Activated CD8-positive, alpha-beta memory T cell treated with anti-CD3 and anti-CD28 coated beads, Interleukin-2, amount 10 ng/mL, durations not matched to agents 7 days and 5 days (primary cell): Measurements from ENCODE around the gene MSANTD3. TPM values are rescaled to one million over a fixed set of nuclear protein-coding genes. Genes with fewer than 3 reads are reported as not detected.
"Not testable (repeated sequence)": the region's sequence is repeated elsewhere in the genome, so short reads cannot be mapped to it uniquely, and the experiment has no call there.

Source experiments
- ATAC-seq: fragments of 150-1000 bp; cut with Tn5 transposase; one replicate; pipeline ENCODE4 v1.10.0; 2021; ENCODE audit warnings: moderate library complexity
- CTCF ChIA-PET: fragments of 350-600 bp; sonication (Branson Sonifier 250); formaldehyde crosslinking; loops from one replicate; lab custom pipeline; 2021; ENCODE audit warnings: antibody characterized with exemption; lab: Charles Lee
- DNase-seq: peaks from one replicate; pipeline ENCODE4 v3.0.0-alpha.2; 2020
- H3K27ac Mint-ChIP-seq: one replicate; pipeline ENCODE4 v1.8.0; 2021; ENCODE audit warnings: mild to moderate bottlenecking, mixed read lengths
- H3K27me3 Mint-ChIP-seq: one replicate; pipeline ENCODE4 v1.8.0; 2021; ENCODE audit warnings: mixed read lengths
- H3K36me3 Mint-ChIP-seq: one replicate; pipeline ENCODE4 v1.8.0; 2021; ENCODE audit warnings: mild to moderate bottlenecking, mixed read lengths
- H3K4me1 Mint-ChIP-seq: one replicate; pipeline ENCODE4 v1.8.0; 2021; ENCODE audit warnings: mixed read lengths
- H3K4me3 Mint-ChIP-seq: one replicate; pipeline ENCODE4 v1.8.0; 2021; ENCODE audit warnings: mild to moderate bottlenecking, moderate library complexity, mixed read lengths
- H3K9me3 Mint-ChIP-seq: one replicate; pipeline ENCODE4 v1.8.0; 2022; ENCODE audit warnings: low read depth, mixed read lengths
- total RNA-seq, 2 experiments: library from RNA; stranded (reverse); gene quantifications; one replicate each; pipeline ENCODE4 v1.2.3, GENCODE V29; 2021

Gene MSANTD3
- total RNA-seq, 2 experiments from 2014 or later, result 20.5 to 20.9 TPM

DNA sequence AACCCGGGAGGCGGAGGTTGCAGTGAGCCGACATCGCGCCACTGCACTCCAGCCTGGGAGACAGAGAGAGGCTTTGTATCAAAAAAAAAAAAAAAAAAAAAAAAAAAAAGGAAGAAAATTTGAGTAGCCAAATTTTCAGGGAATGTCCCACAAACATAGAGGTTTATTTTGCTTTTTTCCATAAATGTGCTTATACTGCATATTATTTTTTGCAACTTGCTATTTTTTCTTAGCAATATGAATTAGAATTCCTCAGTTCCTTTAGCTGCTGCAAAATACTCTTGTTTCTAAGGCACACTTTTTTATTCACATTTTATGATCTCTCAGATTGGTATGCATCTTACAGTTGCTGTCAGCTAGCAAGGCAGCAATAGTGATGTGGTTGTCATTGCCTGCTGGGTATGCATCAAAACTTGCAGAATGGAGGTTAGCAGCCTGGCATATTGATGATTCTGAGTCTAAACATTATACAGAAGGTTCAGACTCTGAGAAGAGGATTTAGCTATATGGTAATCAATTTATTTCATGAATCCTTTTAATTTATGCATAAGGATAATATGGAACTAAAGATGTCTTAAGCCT lies 13.0 kb upstream of the MSANTD3 start:
- peaks cover 1% of the 10 kb centered on the region for H3K36me3 Mint-ChIP-seq
- no peaks in the 10 kb centered on the region for H3K9me3 Mint-ChIP-seq
- H3K4me3 Mint-ChIP-seq, result no peak overlapping the region
- no peak overlapping the region for H3K27ac Mint-ChIP-seq
- ATAC-seq (no peak), DNase-seq (no peak)
- CTCF ChIA-PET, result interaction anchor here (0.7 to 2.1 kb wide), 4 partner anchors 10 to 295 kb away, joined by 3 to 10 read pairs (median 4); no protein-coding TSS in a partner anchor
- peaks cover 19% of the 10 kb centered on the region for H3K4me1 Mint-ChIP-seq
- peaks cover 31% of the 10 kb centered on the region for H3K27me3 Mint-ChIP-seq

- no peak for ATAC-seq
- peaks cover 42% of the 10 kb centered on the region for H3K27me3 Mint-ChIP-seq
- no peaks in the 10 kb centered on the region for H3K4me1 Mint-ChIP-seq
- no peaks in the 10 kb centered on the region for H3K9me3 Mint-ChIP-seq
- H3K36me3 Mint-ChIP-seq, result peaks cover 1% of the 10 kb centered on the region
- no peak for DNase-seq
- CTCF ChIA-PET, result interaction anchor here (1.0 to 1.5 kb wide), 2 partner anchors 12 to 17 kb away, joined by 4 read pairs; no protein-coding TSS in a partner anchor
- H3K27ac Mint-ChIP-seq, result no peak overlapping the region
- no peak overlapping the region for H3K4me3 Mint-ChIP-seq
Observed at GRCh38 chr9:100417815-100418214, 9.1 kb upstream of the MSANTD3 start.

GRCh38 chr9:100419166-100419565 lies 7.8 kb upstream of the MSANTD3 start:
- CTCF ChIA-PET, result interaction anchor here (1.1 kb wide), 1 partner anchor 17 kb away, joined by 3 read pairs; no protein-coding TSS in a partner anchor
- H3K36me3 Mint-ChIP-seq, result no peaks in the 10 kb centered on the region
- H3K9me3 Mint-ChIP-seq, result no peaks in the 10 kb centered on the region
- no peak overlapping the region for H3K27ac Mint-ChIP-seq
- H3K4me3 Mint-ChIP-seq, result no peak overlapping the region
- H3K27me3 Mint-ChIP-seq, result peaks cover 42% of the 10 kb centered on the region
- no peak for DNase-seq
- ATAC-seq, result no peak
- no peaks in the 10 kb centered on the region for H3K4me1 Mint-ChIP-seq

- H3K4me3 Mint-ChIP-seq, DNase-seq, H3K36me3 Mint-ChIP-seq, CTCF ChIA-PET, H3K4me1 Mint-ChIP-seq, ATAC-seq, H3K9me3 Mint-ChIP-seq, H3K27ac Mint-ChIP-seq: not testable (repeated sequence)
- H3K27me3 Mint-ChIP-seq, result peaks cover 37% of the 10 kb centered on the region
Observed at GRCh38 chr9:100421116-100421515, 5.8 kb upstream of the MSANTD3 start.

GRCh38 chr9:100425758-100426157 lies 1.2 kb upstream of the MSANTD3 start:
- Mint-ChIP-seq H3K4me3 (peak overlapping the region; percentile 84), H3K27ac (no peak overlapping the region)
- no peak for ATAC-seq

GRCh38 chr9:100426189-100426529 lies 784 bp upstream of the MSANTD3 start:
- peaks cover 15% of the 10 kb centered on the region for H3K27me3 Mint-ChIP-seq

More at GRCh38 chr9:100425758-100426157, 1.2 kb upstream of the MSANTD3 start:
- H3K27me3 Mint-ChIP-seq, result peaks cover 15% of the 10 kb centered on the region
- H3K9me3 Mint-ChIP-seq, result no peaks in the 10 kb centered on the region
- CTCF ChIA-PET, result interaction anchor here (0.9 to 2.6 kb wide), 6 partner anchors 12 to 102 kb away, joined by 3 to 15 read pairs (median 5); partner anchors contain the start of gene TEX10
- peaks cover 4% of the 10 kb centered on the region for H3K36me3 Mint-ChIP-seq
- peaks cover 28% of the 10 kb centered on the region for H3K4me1 Mint-ChIP-seq
- DNase-seq, result no peak

DNA sequence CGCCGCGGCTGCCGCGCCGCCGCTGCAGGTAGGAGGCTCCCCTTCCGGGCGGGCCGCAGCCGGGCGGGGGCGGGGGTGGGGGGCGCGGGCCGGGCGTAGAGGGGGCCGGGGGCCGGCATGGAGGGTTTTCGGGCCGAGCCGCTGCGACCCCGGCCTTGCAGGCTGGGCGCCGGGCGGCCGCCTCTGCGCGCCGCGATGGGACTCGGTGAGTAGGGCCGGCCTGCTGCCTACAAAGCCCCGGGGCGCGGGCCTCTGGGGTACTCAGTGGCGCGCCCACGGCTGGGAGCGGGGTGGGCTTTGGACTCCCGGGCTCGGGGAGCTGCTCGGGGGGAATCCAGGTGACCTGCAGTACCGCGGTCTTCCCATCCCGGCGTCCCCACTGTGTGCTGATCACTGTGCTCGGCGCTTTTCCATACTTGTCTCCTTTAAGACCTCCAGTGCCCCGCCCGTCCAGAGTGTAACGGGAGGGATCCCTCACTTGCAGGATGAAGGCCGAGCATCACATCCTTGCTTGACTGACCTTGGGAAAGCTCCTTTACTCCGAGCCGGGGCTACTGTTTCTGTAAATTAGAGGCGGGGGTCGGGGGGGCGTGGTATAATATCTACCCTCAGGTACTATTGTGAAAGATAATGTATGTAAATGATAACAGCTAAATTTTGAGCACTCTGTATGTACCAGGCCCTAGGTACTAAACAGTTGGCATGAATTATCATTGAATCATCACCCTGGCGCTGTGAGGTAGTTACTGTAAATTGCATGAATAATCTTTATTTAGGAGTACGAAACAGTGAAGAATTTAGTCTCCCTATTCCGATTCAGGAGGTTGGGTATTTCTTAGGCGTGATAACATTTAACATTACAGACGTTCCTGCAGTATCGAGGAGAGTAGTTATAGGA lies 672 bp downstream of the MSANTD3 start:
- Mint-ChIP-seq H3K27me3 (peaks cover 6% of the 10 kb centered on the region), H3K4me1 (peaks cover 28% of the 10 kb centered on the region), H3K27ac (peak overlapping the region; percentile 65), H3K36me3 (peaks cover 4% of the 10 kb centered on the region), H3K4me3 (peak overlapping the region; percentile 78), H3K9me3 (no peaks in the 10 kb centered on the region)
- peak; percentile 52 for DNase-seq
- peak; percentile 67 for ATAC-seq
- CTCF ChIA-PET, result interaction anchor here (1.1 to 2.6 kb wide), 4 partner anchors 10 to 104 kb away, joined by 4 to 15 read pairs (median 8); no protein-coding TSS in a partner anchor

More at GRCh38 chr9:100426189-100426529, 784 bp upstream of the MSANTD3 start:
- DNase-seq (no peak), ATAC-seq (no peak)
- Mint-ChIP-seq H3K27ac (peak overlapping the region; percentile 83), H3K4me3 (peak overlapping the region; percentile 84), H3K4me1 (peaks cover 28% of the 10 kb centered on the region), H3K36me3 (peaks cover 4% of the 10 kb centered on the region), H3K9me3 (no peaks in the 10 kb centered on the region)
- CTCF ChIA-PET, result interaction anchor here (0.6 to 2.6 kb wide), 8 partner anchors 9 to 103 kb away, joined by 3 to 15 read pairs (median 4); partner anchors contain the start of gene TEX10

- peaks cover 2% of the 10 kb centered on the region for H3K27me3 Mint-ChIP-seq
- no peak for ATAC-seq
- H3K9me3 Mint-ChIP-seq, result no peaks in the 10 kb centered on the region
- CTCF ChIA-PET, result interaction anchor here (0.5 to 1.3 kb wide), 2 partner anchors 9 to 12 kb away, joined by 3 to 6 read pairs; no protein-coding TSS in a partner anchor
- DNase-seq, result no peak
- no peak overlapping the region for H3K27ac Mint-ChIP-seq
- peaks cover 28% of the 10 kb centered on the region for H3K4me1 Mint-ChIP-seq
- H3K36me3 Mint-ChIP-seq, result peaks cover 5% of the 10 kb centered on the region
- no peak overlapping the region for H3K4me3 Mint-ChIP-seq
Observed at GRCh38 chr9:100428871-100429654, 2.1 kb downstream of the MSANTD3 start.

DNA sequence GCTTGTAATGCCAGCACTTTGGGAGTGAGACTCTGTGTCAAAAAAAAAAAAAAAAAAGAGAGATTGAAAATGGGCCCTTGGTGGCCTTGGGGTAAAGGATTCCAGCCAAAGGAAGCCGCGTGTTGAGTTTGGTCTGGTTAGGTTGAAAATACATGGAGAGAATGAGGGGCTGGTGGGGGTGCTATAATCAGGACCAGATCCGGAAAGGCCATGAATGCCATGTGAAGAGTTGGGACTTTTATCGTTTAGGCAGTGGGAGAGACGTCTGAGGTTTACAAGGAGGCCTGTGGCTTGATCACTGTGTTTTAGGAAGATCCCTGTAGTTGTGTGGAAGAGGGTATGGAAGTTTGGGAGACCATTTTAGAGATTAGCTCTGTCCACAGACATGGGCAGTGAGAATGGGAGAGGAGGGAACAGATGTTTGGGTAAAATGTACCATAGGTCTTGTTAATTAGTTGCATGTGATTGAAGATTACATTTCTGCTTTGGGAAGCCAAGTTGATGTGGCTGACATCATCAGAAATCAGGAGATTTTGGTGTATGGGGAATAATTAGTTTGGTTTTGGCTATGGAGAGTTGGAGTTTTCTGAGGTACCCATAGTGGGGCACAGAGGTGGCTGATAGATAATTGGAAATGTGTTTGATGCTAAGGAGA lies 3.5 kb downstream of the MSANTD3 start:
- H3K4me3 Mint-ChIP-seq, result no peak overlapping the region
- peaks cover 2% of the 10 kb centered on the region for H3K27me3 Mint-ChIP-seq
- CTCF ChIA-PET, result no interaction called here

DNA sequence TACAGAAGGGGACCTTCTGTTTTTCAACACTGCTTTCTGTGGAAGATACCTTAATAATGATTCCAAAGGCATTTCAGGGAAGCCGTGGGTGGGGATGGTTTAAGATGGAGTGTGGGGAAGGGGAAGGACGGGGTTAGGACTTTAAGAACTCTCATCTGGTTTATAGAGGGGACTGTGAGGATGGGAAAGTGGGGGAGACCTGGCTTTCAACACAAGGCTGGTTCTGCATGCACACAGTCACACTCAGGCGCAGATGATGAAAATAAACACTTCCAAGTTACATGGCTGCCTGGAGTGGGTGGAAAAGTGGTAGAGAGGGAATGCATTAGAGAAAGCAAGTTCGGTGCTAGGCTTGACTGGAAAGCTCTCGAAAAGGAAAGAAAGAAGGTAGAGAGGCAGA lies 4.9 kb downstream of the MSANTD3 start:
- no peak for ATAC-seq
- DNase-seq, result no peak
- CTCF ChIA-PET, result no interaction called here
- H3K27ac Mint-ChIP-seq, result no peak overlapping the region
- no peaks in the 10 kb centered on the region for H3K27me3 Mint-ChIP-seq
- H3K4me1 Mint-ChIP-seq, result peaks cover 18% of the 10 kb centered on the region
- no peak overlapping the region for H3K4me3 Mint-ChIP-seq
- peaks cover 5% of the 10 kb centered on the region for H3K36me3 Mint-ChIP-seq
- no peaks in the 10 kb centered on the region for H3K9me3 Mint-ChIP-seq

More for the DNA sequence above, 3.5 kb downstream of the MSANTD3 start:
- H3K4me1 Mint-ChIP-seq, result peaks cover 28% of the 10 kb centered on the region
- ATAC-seq (no peak), DNase-seq (no peak)
- peaks cover 5% of the 10 kb centered on the region for H3K36me3 Mint-ChIP-seq
- no peaks in the 10 kb centered on the region for H3K9me3 Mint-ChIP-seq
- no peak overlapping the region for H3K27ac Mint-ChIP-seq

DNA sequence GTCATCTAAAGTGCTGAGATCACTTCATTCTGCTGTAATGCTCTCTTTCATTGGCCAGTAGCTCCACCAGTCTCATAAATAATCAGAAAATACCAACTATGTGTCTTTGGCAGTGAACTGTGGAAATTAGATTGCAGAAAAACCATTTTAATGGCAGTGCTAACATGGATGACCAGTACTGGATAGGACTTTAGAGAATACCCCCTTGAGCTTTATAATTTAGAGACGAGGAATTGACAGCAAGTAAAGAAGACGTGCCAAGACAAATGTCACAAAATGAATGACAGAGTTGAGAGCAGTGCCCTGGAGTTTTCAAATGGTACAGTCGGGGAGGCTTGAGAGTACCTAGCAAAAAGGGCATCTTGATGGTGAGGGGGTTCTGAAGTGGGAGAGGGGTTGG lies 5.8 kb downstream of the MSANTD3 start:
- H3K36me3 Mint-ChIP-seq, result peaks cover 5% of the 10 kb centered on the region
- CTCF ChIA-PET, result no interaction called here
- H3K9me3 Mint-ChIP-seq, result no peaks in the 10 kb centered on the region
- DNase-seq, result no peak
- no peak for ATAC-seq
- H3K4me3 Mint-ChIP-seq, result no peak overlapping the region
- no peak overlapping the region for H3K27ac Mint-ChIP-seq
- H3K4me1 Mint-ChIP-seq, result peaks cover 17% of the 10 kb centered on the region
- no peaks in the 10 kb centered on the region for H3K27me3 Mint-ChIP-seq

GRCh38 chr9:100436571-100436970 lies 9.6 kb downstream of the MSANTD3 start:
- Mint-ChIP-seq H3K4me1 (no peaks in the 10 kb centered on the region), H3K9me3 (no peaks in the 10 kb centered on the region), H3K27ac (no peak overlapping the region), H3K27me3 (no peaks in the 10 kb centered on the region), H3K4me3 (no peak overlapping the region), H3K36me3 (peaks cover 3% of the 10 kb centered on the region)
- ATAC-seq, result no peak
- DNase-seq, result no peak
- CTCF ChIA-PET, result interaction anchor here (1.0 to 2.6 kb wide), 7 partner anchors 10 to 112 kb away, joined by 3 to 15 read pairs (median 6); partner anchors contain the start of genes MSANTD3 and TEX10
